ENCODE results near the gene ELL2.

GRCh38 chr5:95953021-95953702 is 8.5 kb downstream of the ELL2 start:
- TF ChIP-seq, protein P1, sequence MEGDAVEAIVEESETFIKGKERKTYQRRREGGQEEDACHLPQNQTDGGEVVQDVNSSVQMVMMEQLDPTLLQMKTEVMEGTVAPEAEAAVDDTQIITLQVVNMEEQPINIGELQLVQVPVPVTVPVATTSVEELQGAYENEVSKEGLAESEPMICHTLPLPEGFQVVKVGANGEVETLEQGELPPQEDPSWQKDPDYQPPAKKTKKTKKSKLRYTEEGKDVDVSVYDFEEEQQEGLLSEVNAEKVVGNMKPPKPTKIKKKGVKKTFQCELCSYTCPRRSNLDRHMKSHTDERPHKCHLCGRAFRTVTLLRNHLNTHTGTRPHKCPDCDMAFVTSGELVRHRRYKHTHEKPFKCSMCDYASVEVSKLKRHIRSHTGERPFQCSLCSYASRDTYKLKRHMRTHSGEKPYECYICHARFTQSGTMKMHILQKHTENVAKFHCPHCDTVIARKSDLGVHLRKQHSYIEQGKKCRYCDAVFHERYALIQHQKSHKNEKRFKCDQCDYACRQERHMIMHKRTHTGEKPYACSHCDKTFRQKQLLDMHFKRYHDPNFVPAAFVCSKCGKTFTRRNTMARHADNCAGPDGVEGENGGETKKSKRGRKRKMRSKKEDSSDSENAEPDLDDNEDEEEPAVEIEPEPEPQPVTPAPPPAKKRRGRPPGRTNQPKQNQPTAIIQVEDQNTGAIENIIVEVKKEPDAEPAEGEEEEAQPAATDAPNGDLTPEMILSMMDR (IDR thresholded peaks at IDR 0.05): no peak
- TF ChIP-seq POLR2A (IDR thresholded peaks at IDR 0.05): no peak
